ENCODE data around the gene INO80D. TPM values are rescaled to one million over a fixed set of nuclear protein-coding genes. Genes with fewer than 3 reads are reported as not detected.
A peak's percentile ranks its signal among the peaks of the same experiment; 100 is the strongest.

The INO80D gene
- total RNA-seq, 2 experiments from 2014 or later, result 26.7 to 29.4 TPM

- H3K4me1 Mint-ChIP-seq, result no peaks in the 10 kb centered on the region
- CTCF ChIA-PET, result no interaction called here
- no peaks in the 10 kb centered on the region for H3K9me3 Mint-ChIP-seq (ENCODE audit: low read depth)
- peaks cover 9% of the 10 kb centered on the region for H3K27me3 Mint-ChIP-seq
- ATAC-seq (no peak), DNase-seq (peak; percentile 22)
- H3K27ac Mint-ChIP-seq, result no peak overlapping the region
- H3K4me3 Mint-ChIP-seq, result no peak overlapping the region
- no peaks in the 10 kb centered on the region for H3K36me3 Mint-ChIP-seq
These were observed 109.7 kb downstream of the INO80D start for GRCh38 chr2:205976120-205976814.

GRCh38 chr2:205975082-205975949, 110.7 kb downstream of the INO80D start:
- H3K27ac Mint-ChIP-seq, result no peak overlapping the region
- no peak for ATAC-seq
- no peaks in the 10 kb centered on the region for H3K4me1 Mint-ChIP-seq
- H3K27me3 Mint-ChIP-seq, result peaks cover 15% of the 10 kb centered on the region
- CTCF ChIA-PET, result no interaction called here
- no peak overlapping the region for H3K4me3 Mint-ChIP-seq
- no peaks in the 10 kb centered on the region for H3K36me3 Mint-ChIP-seq
- DNase-seq, result peak; percentile 21
- no peaks in the 10 kb centered on the region for H3K9me3 Mint-ChIP-seq (ENCODE audit: low read depth)

GRCh38 chr2:205972113-205972512, 113.9 kb downstream of the INO80D start:
- peaks cover 1% of the 10 kb centered on the region for H3K4me1 Mint-ChIP-seq
- H3K27me3 Mint-ChIP-seq, result peaks cover 21% of the 10 kb centered on the region
- ATAC-seq, result no peak
- no peak overlapping the region for H3K27ac Mint-ChIP-seq
- CTCF ChIA-PET, result interaction anchor here (0.6 kb wide), 1 partner anchor 46 kb away, joined by 3 read pairs; no protein-coding TSS in a partner anchor
- H3K4me3 Mint-ChIP-seq, result no peak overlapping the region
- H3K9me3 Mint-ChIP-seq (ENCODE audit: low read depth), result no peaks in the 10 kb centered on the region
- no peaks in the 10 kb centered on the region for H3K36me3 Mint-ChIP-seq
- DNase-seq, result peak; percentile 18

- no peak overlapping the region for H3K4me3 Mint-ChIP-seq
- no peak overlapping the region for H3K27ac Mint-ChIP-seq
- DNase-seq, result no peak
- CTCF ChIA-PET, result no interaction called here
- peaks cover 31% of the 10 kb centered on the region for H3K27me3 Mint-ChIP-seq
- no peak for ATAC-seq
- H3K36me3 Mint-ChIP-seq, result no peaks in the 10 kb centered on the region
- no peaks in the 10 kb centered on the region for H3K9me3 Mint-ChIP-seq (ENCODE audit: low read depth)
- peaks cover 1% of the 10 kb centered on the region for H3K4me1 Mint-ChIP-seq
These were observed 115.6 kb downstream of the INO80D start for GRCh38 chr2:205970348-205970747.

- ATAC-seq (no peak), DNase-seq (no peak)
- Mint-ChIP-seq H3K4me3 (no peak overlapping the region), H3K36me3 (no peaks in the 10 kb centered on the region), H3K27ac (no peak overlapping the region), H3K4me1 (peaks cover 1% of the 10 kb centered on the region), H3K9me3 (ENCODE audit: low read depth) (no peaks in the 10 kb centered on the region), H3K27me3 (peaks cover 34% of the 10 kb centered on the region)
- CTCF ChIA-PET, result no interaction called here
These were observed 116.4 kb downstream of the INO80D start for GRCh38 chr2:205969584-205969983.

GRCh38 chr2:205967391-205968075, 118.4 kb downstream of the INO80D start:
- Mint-ChIP-seq H3K27me3 (peaks cover 34% of the 10 kb centered on the region), H3K27ac (no peak overlapping the region), H3K4me1 (peaks cover 1% of the 10 kb centered on the region), H3K4me3 (no peak overlapping the region), H3K36me3 (no peaks in the 10 kb centered on the region), H3K9me3 (ENCODE audit: low read depth) (no peaks in the 10 kb centered on the region)
- ATAC-seq, result no peak
- no peak for DNase-seq
- CTCF ChIA-PET, result interaction anchor here (1.5 kb wide), 1 partner anchor 28 kb away, joined by 3 read pairs; no protein-coding TSS in a partner anchor

- H3K4me1 Mint-ChIP-seq, result peaks cover 1% of the 10 kb centered on the region
- CTCF ChIA-PET, result no interaction called here
- peaks cover 26% of the 10 kb centered on the region for H3K27me3 Mint-ChIP-seq
- H3K4me3 Mint-ChIP-seq, result no peak overlapping the region
- no peak overlapping the region for H3K27ac Mint-ChIP-seq
- H3K9me3 Mint-ChIP-seq (ENCODE audit: low read depth), result no peaks in the 10 kb centered on the region
- DNase-seq (no peak), ATAC-seq (no peak)
- H3K36me3 Mint-ChIP-seq, result no peaks in the 10 kb centered on the region
These were observed 120.3 kb downstream of the INO80D start for GRCh38 chr2:205965707-205966106.

GRCh38 chr2:205964111-205964761, 121.7 kb downstream of the INO80D start:
- H3K4me1 Mint-ChIP-seq, result peaks cover 1% of the 10 kb centered on the region
- H3K9me3 Mint-ChIP-seq (ENCODE audit: low read depth), result no peaks in the 10 kb centered on the region
- no peak overlapping the region for H3K4me3 Mint-ChIP-seq
- H3K27me3 Mint-ChIP-seq, result peaks cover 23% of the 10 kb centered on the region
- ATAC-seq (no peak), DNase-seq (no peak)
- no peaks in the 10 kb centered on the region for H3K36me3 Mint-ChIP-seq
- H3K27ac Mint-ChIP-seq, result no peak overlapping the region
- CTCF ChIA-PET, result no interaction called here

GRCh38 chr2:205959521-205959920, 126.5 kb downstream of the INO80D start:
- no peaks in the 10 kb centered on the region for H3K9me3 Mint-ChIP-seq (ENCODE audit: low read depth)
- CTCF ChIA-PET, result interaction anchor here (1.1 to 1.5 kb wide), 2 partner anchors 13 to 34 kb away, joined by 3 read pairs; no protein-coding TSS in a partner anchor
- peaks cover 10% of the 10 kb centered on the region for H3K27me3 Mint-ChIP-seq
- no peak overlapping the region for H3K27ac Mint-ChIP-seq
- no peak overlapping the region for H3K4me3 Mint-ChIP-seq
- ATAC-seq, result no peak
- H3K36me3 Mint-ChIP-seq, result no peaks in the 10 kb centered on the region
- peaks cover 11% of the 10 kb centered on the region for H3K4me1 Mint-ChIP-seq
- no peak for DNase-seq

GRCh38 chr2:205957452-205958154, 128.4 kb downstream of the INO80D start:
- H3K4me3 Mint-ChIP-seq, result no peak overlapping the region
- H3K27me3 Mint-ChIP-seq, result peaks cover 13% of the 10 kb centered on the region
- ATAC-seq (peak; percentile 80), DNase-seq (peak; percentile 73)
- H3K9me3 Mint-ChIP-seq (ENCODE audit: low read depth), result no peaks in the 10 kb centered on the region
- peaks cover 14% of the 10 kb centered on the region for H3K4me1 Mint-ChIP-seq
- CTCF ChIA-PET, result interaction anchor here (0.7 to 2.8 kb wide), 2 partner anchors 9 to 27 kb away, joined by 3 to 11 read pairs; no protein-coding TSS in a partner anchor
- no peaks in the 10 kb centered on the region for H3K36me3 Mint-ChIP-seq
- peak overlapping the region; percentile 8 for H3K27ac Mint-ChIP-seq

- ATAC-seq (no peak), DNase-seq (no peak)
- Mint-ChIP-seq H3K27me3 (peaks cover 21% of the 10 kb centered on the region), H3K4me3 (no peak overlapping the region), H3K4me1 (peaks cover 14% of the 10 kb centered on the region), H3K9me3 (ENCODE audit: low read depth) (no peaks in the 10 kb centered on the region), H3K27ac (no peak overlapping the region), H3K36me3 (no peaks in the 10 kb centered on the region)
- CTCF ChIA-PET, result no interaction called here
These were observed 131.3 kb downstream of the INO80D start for GRCh38 chr2:205954707-205955106.

- Mint-ChIP-seq H3K36me3 (no peaks in the 10 kb centered on the region), H3K27ac (no peak overlapping the region), H3K9me3 (ENCODE audit: low read depth) (no peaks in the 10 kb centered on the region), H3K27me3 (peaks cover 18% of the 10 kb centered on the region), H3K4me1 (peaks cover 10% of the 10 kb centered on the region), H3K4me3 (no peak overlapping the region)
- ATAC-seq, result no peak
- DNase-seq, result no peak
- CTCF ChIA-PET, result interaction anchor here (0.9 kb wide), 1 partner anchor 8 kb away, joined by 3 read pairs; no protein-coding TSS in a partner anchor
These were observed 133.7 kb downstream of the INO80D start for GRCh38 chr2:205952282-205952681.
